Fibroblast of the aortic adventitia (primary cell): Measurements from ENCODE around the gene KRTAP10-10. TPM values are rescaled to one million over a fixed set of nuclear protein-coding genes. Genes with fewer than 3 reads are reported as not detected.
"Not testable (repeated sequence)": the region's sequence is repeated elsewhere in the genome, so short reads cannot be mapped to it uniquely, and the experiment has no call there.

Experiments
- DNase-seq: peaks from one replicate; pipeline ENCODE4 v3.0.0-alpha.2; 2010; ENCODE audit warnings: low read depth
- H3K4me3 ChIP-seq: 2 replicates; pipeline ENCODE4 v1.5.1; 2011; ENCODE audit warnings: low read depth, mild to moderate bottlenecking, control low read depth, low read length, moderate library complexity
- CTCF ChIP-seq: IDR thresholded peaks from 2 replicates; pipeline ENCODE4 v1.5.1; 2011; ENCODE audit warnings: mild to moderate bottlenecking, low read length, control low read depth, inconsistent platforms; ENCODE audit not compliant: insufficient read depth
- total RNA-seq: library from RNA; depleted of rRNA; stranded (reverse); fragments of >200 nt; gene quantifications from 2 replicates; pipeline ENCODE4 v1.2.3, GENCODE V29; 2012; ENCODE audit warnings: low replicate concordance

Gene KRTAP10-10, protein sequence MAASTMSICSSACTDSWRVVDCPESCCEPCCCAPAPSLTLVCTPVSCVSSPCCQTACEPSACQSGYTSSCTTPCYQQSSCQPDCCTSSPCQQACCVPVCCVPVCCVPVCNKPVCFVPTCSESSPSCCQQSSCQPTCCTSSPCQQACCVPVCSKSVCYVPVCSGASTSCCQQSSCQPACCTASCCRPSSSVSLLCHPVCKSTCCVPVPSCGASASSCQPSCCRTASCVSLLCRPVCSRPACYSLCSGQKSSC
- total RNA-seq = not detected in 2 replicates

- no peak within 1 kb of the TSS for H3K4me3 ChIP-seq
- DNase-seq = no peak
- no peak for TF ChIP-seq CTCF
Measured at GRCh38 chr21:44637018-44637850, at the start of gene KRTAP10-10. Gene KRTAP10-10 (plus strand): TSS chr21:44637356. CDS start chr21:44637418, 62 bp downstream.

- no peak overlapping the region for H3K4me3 ChIP-seq
- DNase-seq = no peak
- no peak for TF ChIP-seq CTCF
Measured at GRCh38 chr21:44589094-44589493, 48.1 kb upstream of the KRTAP10-10 start.

DNA sequence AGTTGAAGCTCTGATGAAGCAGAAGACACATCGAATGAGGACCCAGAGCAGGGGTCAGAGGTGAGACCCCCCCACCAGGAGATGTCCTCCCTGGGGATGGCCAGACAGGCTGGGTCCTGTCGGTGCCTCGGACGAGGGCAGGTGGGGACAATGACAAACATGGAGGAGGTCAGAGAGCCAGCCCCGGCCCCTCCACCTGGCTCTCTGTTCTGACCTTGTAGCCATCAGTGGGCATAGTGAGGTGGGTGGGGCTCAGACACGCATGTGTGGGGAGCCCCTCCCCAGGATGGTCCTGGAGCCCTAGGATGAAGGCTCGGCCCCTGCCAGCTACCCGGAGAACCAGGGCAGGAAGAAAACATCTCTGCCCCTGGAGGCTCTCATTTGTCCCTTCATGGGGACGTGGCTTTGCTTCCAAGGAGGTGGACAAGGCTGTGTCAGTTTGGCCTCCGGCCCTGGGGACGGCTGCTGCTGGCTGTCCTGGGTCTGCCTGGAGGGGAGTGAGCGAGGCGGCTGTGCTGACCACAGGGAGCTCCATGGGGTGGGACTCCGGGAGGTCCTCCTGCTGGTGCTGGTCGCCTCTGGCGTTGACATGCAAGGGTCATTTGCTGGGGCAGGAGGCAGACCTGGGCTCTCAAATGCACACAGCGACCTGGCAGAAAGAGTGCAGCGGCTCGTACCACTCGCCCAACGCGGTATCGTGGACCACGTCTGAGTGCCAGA lies 47.4 kb upstream of the KRTAP10-10 start:
- DNase-seq = no peak
- no peak for TF ChIP-seq CTCF

DNA sequence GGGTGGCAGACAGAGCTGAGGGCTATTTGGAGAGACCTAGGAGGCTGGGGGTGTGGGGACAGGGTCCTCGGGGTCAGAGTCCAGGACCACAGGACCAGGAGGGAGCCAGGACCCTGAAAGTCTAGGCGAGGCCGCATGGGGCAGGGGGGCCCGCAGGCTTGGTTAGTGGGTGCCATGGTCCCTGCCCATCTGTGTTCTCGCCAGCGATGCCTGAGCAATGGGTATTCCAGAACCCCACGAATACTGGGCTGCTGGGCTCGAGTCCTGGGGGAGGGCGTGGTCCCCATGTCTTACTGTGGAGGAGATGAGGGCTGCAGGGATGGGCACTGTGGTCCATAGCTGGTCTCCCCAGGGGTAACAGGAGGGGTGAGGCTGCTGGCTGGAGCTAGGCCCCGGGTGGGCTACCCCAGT lies 46.8 kb upstream of the KRTAP10-10 start:
- no peak for DNase-seq
- no peak for TF ChIP-seq CTCF
- no peak overlapping the region for H3K4me3 ChIP-seq

More for the DNA sequence above, 47.4 kb upstream of the KRTAP10-10 start:
- H3K4me3 ChIP-seq = no peak overlapping the region

GRCh38 chr21:44590897-44591800 lies 46.0 kb upstream of the KRTAP10-10 start:
- DNase-seq, H3K4me3 ChIP-seq: not testable (repeated sequence)

- DNase-seq, H3K4me3 ChIP-seq: not testable (repeated sequence)
Measured at GRCh38 chr21:44591801-44592130, 45.4 kb upstream of the KRTAP10-10 start.
